ENCODE data around the gene FBXW11. TPM values are rescaled to one million over a fixed set of nuclear protein-coding genes. Genes with fewer than 3 reads are reported as not detected.

Gene FBXW11
- total RNA-seq, 2 donors from 2014 or later = 76.3 to 81.7 TPM

DNA sequence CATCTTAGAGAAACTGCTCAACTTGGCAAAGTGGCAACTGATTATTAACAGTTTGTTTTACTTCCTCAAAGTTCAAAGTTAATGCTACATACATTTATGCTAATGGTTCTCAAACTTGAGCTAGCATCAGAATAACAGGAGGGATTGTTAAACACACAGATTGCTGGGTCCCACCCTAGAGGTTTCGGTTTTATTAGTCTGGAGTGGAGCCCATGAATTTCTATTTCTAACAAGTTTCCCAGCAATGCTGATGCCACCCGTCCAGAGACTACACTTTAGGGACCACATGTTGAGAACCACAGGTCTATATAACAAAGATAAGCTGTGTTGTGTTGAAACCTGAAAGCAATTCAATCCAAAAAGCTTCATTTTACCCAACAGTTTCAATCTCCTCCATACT lies 95.3 kb downstream of the FBXW11 start:
- Histone ChIP-seq H3K4me3 (no peak overlapping the region), H3K27me3 (no peaks in the 10 kb centered on the region), H3K27ac (no peak overlapping the region), H3K9me3 (no peaks in the 10 kb centered on the region), H3K4me1 (peaks cover 0 to 26% of the 10 kb centered on the region in 2 donors), H3K36me3 (peaks cover 5% of the 10 kb centered on the region)
- TF ChIP-seq, protein P1, sequence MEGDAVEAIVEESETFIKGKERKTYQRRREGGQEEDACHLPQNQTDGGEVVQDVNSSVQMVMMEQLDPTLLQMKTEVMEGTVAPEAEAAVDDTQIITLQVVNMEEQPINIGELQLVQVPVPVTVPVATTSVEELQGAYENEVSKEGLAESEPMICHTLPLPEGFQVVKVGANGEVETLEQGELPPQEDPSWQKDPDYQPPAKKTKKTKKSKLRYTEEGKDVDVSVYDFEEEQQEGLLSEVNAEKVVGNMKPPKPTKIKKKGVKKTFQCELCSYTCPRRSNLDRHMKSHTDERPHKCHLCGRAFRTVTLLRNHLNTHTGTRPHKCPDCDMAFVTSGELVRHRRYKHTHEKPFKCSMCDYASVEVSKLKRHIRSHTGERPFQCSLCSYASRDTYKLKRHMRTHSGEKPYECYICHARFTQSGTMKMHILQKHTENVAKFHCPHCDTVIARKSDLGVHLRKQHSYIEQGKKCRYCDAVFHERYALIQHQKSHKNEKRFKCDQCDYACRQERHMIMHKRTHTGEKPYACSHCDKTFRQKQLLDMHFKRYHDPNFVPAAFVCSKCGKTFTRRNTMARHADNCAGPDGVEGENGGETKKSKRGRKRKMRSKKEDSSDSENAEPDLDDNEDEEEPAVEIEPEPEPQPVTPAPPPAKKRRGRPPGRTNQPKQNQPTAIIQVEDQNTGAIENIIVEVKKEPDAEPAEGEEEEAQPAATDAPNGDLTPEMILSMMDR (IDR thresholded peaks at IDR 0.05) = no peak
- no peak for DNase-seq (ENCODE audit: low spot score)

DNA sequence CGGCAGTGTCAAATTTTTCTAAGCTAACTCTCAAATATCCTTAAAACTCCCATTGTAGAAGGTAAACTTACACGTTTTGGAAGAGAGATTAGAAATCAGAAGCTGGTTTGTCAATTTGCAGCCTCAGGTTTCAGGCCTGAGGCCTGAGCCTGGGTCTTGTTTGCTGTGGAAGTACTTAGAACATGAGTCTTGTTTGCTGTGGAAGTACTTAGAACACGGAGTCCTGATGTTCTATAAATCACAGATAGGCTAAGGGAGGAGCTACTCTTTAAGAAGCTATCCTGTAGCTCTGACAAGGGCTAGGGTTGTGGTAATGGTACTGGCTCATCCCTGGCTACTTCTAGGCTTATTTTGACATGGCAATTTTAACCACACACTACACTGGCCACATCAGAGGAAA lies 97.8 kb downstream of the FBXW11 start:
- no peak overlapping the region for H3K4me3 ChIP-seq
- no peak overlapping the region for H3K27ac ChIP-seq
- H3K4me1 ChIP-seq = peaks cover 0 to 24% of the 10 kb centered on the region in 2 donors
- TF ChIP-seq, protein P1 (IDR thresholded peaks at IDR 0.05) = no peak
- H3K36me3 ChIP-seq = peaks cover 5% of the 10 kb centered on the region
- no peaks in the 10 kb centered on the region for H3K9me3 ChIP-seq
- DNase-seq (ENCODE audit: low spot score) = no peak
- no peaks in the 10 kb centered on the region for H3K27me3 ChIP-seq

DNA sequence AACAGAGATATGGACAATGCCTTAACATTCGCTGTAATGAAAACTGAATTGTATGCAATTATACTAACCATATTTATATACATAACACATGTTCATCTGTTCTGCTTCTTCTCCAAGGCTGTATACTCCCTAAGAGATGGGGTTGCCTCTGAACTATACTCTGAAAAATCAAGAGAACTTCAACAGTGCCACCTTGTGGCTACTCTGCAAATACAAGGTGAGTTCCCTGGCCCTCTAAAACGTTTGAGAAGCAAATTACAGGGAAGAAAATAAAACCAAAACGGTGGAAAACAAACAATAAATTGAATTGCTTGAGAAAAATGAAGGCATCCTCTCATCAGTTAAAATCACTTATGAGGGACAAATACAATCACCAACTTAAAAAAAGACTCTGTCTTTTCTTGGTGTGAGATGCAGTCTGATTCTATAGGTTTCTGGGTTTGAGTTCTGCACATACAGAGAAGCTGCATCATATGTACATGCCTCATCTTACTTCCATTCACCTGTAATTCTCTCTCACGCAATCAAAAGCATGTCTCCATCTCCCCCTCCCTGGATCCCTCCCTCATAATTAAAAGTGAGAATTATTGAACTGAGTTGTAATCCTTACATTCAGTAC lies 98.6 kb downstream of the FBXW11 start:
- no peaks in the 10 kb centered on the region for H3K27me3 ChIP-seq
- H3K9me3 ChIP-seq = no peaks in the 10 kb centered on the region
- H3K36me3 ChIP-seq = peaks cover 5% of the 10 kb centered on the region
- H3K27ac ChIP-seq = no peak overlapping the region
- H3K4me1 ChIP-seq = peaks cover 0 to 16% of the 10 kb centered on the region in 2 donors
- no peak overlapping the region for H3K4me3 ChIP-seq
- TF ChIP-seq, protein P1 (IDR thresholded peaks at IDR 0.05) = peak; percentile 51 to 79
- DNase-seq (ENCODE audit: low spot score) = no peak

DNA sequence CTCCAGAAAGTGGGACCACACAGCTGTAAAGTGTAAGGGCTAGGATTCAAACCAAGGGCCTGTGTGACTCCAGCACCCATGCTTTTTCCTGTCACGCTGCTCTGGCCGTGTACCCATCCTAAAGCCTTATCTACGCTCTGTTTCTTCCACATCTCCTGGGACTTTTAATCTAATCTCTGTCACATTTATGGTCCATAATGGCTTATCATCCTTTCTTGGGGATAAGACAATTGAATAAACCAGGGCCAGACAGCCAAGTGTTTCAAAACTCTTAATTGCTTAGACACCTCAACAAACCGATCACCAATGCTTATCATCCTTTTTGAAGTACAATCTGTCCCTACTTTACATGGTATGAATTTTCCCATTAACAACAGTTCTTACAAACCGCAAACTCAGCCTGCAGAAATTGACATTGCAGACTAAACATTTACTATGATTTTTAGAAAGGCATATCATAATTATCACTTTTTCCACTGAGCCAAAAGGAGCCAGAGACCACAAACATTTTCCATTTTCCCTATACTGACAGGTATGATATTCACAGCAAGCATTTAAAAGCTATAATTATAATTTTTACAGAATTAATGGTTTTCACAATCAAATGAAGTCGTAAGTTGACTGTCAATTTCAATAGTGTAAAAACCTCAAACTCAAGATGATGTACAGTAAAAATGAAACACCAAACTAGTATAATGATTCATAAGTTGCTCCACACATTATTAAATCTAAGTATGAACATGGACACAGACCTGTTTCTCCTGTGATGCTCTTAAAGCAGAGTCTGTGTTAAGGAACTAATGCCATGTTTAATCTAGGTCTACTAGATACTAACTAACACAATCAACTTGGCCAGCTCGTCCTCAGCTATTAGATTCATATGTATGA lies 99.5 kb downstream of the FBXW11 start:
- Histone ChIP-seq H3K4me3 (no peak overlapping the region), H3K4me1 (peaks cover 0 to 8% of the 10 kb centered on the region in 2 donors), H3K9me3 (no peaks in the 10 kb centered on the region), H3K27me3 (no peaks in the 10 kb centered on the region), H3K27ac (no peak overlapping the region), H3K36me3 (peaks cover 5% of the 10 kb centered on the region)
- TF ChIP-seq, protein P1 (IDR thresholded peaks at IDR 0.05) = no peak
- DNase-seq (ENCODE audit: low spot score) = no peak

DNA sequence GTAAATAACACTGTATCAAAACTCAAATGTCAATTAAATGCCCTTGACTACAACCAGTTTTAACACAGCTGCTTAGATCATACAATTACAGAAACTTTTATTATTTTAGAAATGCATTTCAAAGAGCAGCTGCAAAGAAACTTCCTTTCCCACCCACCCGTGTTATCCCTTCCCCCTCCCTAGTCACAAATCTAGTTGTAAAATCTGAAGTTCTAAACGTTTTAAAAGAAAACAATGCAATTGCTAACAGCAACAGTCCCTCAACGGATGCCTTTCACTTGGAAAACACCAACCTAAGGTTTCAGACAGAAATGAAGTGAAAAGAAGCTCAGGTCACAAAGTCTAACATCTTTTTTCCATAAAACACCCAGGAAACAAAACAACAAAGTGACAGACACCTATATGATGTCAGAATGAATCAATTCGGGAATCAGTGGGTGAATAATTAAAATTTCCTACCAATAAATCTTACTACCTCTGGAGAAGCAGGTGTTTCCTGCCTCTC lies 100.3 kb downstream of the FBXW11 start:
- no peak overlapping the region for H3K27ac ChIP-seq
- H3K9me3 ChIP-seq = no peaks in the 10 kb centered on the region
- TF ChIP-seq, protein P1 (IDR thresholded peaks at IDR 0.05) = no peak
- DNase-seq (ENCODE audit: low spot score) = no peak
- H3K4me3 ChIP-seq = no peak overlapping the region
- H3K36me3 ChIP-seq = peaks cover 5% of the 10 kb centered on the region
- H3K27me3 ChIP-seq = no peaks in the 10 kb centered on the region
- peaks cover 0 to 5% of the 10 kb centered on the region in 2 donors for H3K4me1 ChIP-seq

Data from right atrium auricular region (tissue), 2 donors.